Measurements from ENCODE around the gene SLFN14.
"Not testable (repeated sequence)": the region's sequence is repeated elsewhere in the genome, so short reads cannot be mapped to it uniquely, and the experiment has no call there.

SLFN14 gene

GRCh38 chr17:35557353-35557752 lies 3.3 kb downstream of the SLFN14 start:
- no peak for DNase-seq

DNA sequence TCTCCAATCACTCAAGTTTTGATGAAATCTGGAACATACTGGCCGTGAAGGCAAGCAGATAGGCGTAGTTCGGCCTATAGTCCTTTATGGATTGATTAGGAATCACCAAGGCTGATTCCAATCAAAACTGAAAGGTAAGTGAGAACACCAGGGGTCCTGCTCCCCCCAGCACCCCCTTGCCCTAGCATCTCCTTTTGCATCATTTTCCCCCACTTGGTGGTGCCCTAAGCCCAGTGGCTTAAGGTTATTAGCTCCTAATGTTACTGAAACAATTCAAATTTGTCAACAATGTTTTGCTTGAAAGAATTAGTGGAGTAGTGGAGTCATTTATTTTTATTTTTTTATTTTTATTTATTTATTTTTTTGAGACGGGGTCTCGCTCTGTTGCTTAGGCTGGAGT lies 4.9 kb downstream of the SLFN14 start:
- no peak for DNase-seq

DNA sequence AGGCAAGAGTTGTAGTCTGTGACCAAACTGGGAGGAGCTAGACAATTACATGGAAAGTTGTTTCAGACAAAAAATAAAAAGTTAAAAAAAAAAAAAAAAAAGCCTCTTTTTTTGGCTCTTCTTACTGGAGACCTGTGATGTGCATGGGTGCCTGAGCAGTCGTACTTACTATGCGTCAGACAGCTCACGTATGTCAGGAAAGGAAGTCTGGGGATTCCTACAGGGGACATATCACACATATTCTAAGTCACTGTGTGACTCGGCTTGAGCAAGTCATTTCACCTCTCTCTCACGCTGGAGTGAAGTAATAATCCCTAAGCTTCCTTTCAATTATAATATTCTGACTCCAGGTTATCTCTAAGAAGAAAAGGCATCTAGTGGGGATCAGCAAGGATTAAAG lies 6.0 kb downstream of the SLFN14 start:
- DNase-seq = no peak

DNA sequence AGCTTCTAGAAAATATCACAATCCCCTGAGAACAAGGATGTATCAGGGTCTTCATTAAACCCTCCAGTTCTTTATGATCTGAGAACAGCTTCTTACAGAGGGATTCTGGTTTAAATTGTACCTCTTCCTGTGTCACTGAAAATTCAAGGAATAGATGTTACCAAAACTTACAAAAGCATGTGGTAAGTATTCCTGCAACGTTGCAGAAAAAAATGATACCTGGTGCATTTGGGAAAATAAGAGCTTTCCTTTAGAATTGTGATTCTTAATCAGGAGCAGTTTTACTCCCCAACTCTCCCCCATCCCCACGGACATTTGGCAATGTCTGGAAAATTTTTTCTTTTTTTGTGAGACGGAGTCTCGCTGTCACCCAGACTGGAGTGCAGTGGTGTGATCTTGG lies 7.3 kb downstream of the SLFN14 start:
- no peak for DNase-seq

- no peak for DNase-seq
Observed at GRCh38 chr17:35548978-35549377, 11.6 kb downstream of the SLFN14 start.

GRCh38 chr17:35548208-35548810 lies 12.3 kb downstream of the SLFN14 start:
- no peak for DNase-seq

GRCh38 chr17:35546487-35546886 lies 14.1 kb downstream of the SLFN14 start:
- DNase-seq = no peak

GRCh38 chr17:35545150-35545549 lies 15.5 kb downstream of the SLFN14 start:
- no peak for DNase-seq

DNA sequence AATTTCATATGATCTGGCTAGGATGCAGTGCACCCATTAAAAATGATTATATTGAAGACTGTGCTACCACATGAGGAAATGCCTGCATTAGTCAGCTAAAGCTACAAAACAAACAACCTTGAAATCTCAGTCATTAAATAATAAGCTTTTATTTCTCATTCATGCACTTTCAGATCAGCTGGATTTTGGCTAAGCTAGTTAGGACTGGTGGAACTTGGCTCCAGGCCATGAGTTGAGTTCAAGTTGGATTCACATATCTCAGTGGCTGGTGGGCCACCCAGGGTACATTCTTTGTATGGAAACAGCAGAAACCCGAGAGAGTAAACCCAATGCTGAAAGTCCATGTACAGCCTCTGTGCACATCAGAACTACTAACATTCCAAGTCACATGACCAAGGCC lies 16.8 kb downstream of the SLFN14 start:
- peak; percentile 6 for DNase-seq

DNA sequence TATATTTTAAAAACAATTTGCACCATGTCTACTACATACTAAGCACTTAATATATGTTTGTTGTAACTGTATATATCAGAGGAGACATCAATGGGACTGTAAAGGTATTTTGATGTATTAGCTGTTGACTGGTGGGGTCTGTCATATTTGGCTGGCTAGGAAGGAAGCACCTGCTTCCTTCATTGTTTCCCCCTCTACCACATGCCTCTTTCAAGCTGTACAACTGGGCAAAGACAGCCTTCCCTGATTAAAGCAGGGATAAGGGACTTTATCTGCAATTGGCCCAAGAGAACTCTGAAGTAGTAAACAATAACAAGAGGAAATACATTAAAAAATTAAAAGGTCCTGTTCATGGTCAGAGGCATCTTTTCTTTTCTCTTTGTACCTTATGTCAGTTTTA lies 17.6 kb downstream of the SLFN14 start:
- no peak for DNase-seq

- no peak for DNase-seq
Observed at GRCh38 chr17:35541434-35541833, 19.2 kb downstream of the SLFN14 start.

DNA sequence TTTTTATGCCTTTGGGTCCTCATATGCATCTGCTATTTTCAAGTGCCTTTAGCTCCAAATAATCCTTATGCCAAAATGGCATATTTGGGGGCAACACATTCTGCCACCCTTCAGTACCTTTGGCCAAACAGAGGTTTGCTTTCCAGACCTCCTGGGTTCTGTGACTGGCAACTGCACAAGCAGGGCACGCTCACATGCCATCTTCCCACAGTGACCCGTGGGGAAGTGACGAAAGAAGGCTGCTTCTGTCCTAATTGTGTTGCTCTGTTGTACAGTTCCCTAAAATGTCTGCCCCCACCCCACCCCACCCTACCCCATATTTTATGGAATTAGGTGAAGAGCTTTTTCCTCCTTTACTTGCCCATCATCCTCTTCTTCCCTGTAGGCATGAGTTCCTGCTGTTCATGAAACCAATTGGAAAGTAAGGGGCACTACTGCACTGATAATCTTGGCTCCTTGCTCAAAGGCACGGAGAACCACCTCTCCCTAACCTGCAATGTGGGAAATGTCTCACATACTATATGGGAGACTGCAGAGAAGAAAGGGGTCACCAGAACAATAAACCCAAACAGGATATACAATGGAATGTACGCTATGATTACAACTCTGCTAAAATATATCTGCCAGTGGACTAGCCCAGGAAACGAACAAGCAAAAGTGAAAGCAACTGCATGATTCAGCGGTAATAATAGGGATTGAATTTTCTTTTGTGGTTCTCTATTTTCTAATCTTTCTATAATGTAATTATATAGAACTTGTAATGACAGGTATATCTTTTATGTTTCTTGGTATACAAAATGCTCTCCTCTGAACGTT lies 19.8 kb downstream of the SLFN14 start:
- peak; percentile 37 for DNase-seq

DNA sequence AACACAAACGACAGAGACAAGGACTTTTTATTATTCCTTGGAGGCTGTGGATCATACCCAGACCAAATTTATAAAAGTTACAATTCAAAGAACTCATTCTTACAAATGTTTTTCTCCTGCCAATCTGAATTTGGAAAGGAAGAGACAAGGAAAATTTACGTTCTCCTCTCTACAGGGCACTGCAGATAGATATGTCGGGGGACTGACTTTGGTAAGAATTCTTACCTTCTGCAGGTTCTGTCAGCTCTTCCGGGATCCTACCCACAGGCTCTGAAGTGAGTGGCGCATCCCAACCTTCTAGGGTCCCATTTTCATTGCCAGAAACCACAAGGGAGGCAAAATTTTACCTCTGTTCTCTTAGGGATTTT lies 21.0 kb downstream of the SLFN14 start:
- DNase-seq = no peak

DNA sequence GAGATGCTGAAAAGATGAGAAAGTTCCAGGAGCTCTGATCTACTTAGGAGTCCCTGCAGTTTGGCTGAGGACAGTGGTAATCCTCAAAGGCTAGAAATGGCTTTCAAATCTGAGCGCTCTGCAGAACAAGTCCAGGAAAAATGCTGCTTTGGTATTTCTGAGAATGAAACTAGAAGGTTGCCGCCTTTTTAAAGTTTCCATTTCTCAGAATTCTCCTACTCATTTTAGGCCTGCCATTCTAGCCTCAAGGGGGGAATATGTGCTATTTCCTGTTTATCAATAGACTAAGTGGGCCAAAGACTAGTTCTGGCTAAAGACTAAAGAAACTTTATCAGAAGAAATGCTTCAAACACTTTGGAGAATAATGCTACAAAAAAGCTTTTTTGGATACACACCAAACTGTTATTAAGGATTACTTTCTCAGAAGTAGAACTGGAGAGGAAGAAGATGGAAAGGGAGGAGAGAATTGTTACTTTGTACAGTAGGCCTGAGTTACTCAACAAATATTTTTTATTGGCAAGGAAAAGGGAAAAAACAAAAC lies 22.9 kb downstream of the SLFN14 start, which contains the start of gene SLFN12L:
Gene SLFN12L (minus strand): TSS at position 78 of the 541 bp plus-strand sequence. CDS start 15,314 bp downstream, outside the sequence.
- no peak for DNase-seq

DNA sequence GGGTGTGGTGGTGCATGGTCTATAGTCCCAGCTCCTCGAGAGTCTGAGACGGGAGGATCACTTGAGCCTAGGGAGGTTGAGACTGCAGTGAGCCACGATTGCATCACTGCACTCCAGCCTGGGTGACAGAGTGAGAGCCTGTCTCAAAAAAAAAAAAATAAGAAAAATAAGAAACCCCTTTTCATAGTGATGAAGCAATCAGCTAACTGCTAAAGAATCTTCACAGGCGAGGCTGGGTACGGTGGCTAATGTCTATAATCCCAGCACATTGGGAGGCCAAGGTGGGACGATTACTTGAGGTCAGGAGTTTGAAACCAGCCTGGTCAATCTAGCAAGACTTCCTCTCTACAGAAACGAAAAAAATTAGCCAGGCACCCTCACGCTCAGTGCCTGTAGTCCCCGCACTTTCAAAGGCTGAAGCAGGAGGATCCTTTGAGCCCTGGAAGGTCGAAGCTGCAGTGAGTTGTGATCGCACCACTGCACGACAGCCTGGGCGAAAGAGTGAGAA lies 23.9 kb downstream of the SLFN14 start:
- no peak for DNase-seq

GRCh38 chr17:35535406-35535805 lies 25.2 kb downstream of the SLFN14 start:
- DNase-seq = not testable (repeated sequence)

DNA sequence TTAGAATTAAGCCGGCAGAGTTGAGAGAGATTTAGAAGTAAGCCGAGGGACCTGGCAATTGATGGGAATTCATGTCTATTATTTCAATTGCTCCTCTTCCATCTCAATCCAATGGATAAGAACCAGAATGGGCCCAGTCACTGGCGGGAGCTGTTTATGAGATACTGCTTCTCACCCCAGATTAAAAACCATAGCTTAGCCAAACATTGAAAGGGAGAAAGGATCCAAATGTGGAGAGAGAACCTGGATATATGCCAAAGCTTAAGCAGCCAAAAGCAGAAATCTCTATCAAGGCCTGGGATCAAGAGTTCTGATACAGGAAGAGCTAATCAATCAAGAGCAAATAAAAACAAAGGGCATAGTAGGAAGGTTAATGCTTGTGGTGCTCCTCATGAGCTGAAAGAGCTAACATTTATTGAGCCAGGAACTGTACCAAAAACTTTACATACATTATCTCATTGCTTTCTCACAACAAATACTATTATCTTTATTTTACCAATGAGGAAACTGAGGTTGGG lies 26.0 kb downstream of the SLFN14 start:
- no peak for DNase-seq

GRCh38 chr17:35531160-35531559 lies 29.5 kb downstream of the SLFN14 start:
- no peak for DNase-seq

- DNase-seq = no peak
Observed at GRCh38 chr17:35529866-35530265, 30.8 kb downstream of the SLFN14 start.

DNA sequence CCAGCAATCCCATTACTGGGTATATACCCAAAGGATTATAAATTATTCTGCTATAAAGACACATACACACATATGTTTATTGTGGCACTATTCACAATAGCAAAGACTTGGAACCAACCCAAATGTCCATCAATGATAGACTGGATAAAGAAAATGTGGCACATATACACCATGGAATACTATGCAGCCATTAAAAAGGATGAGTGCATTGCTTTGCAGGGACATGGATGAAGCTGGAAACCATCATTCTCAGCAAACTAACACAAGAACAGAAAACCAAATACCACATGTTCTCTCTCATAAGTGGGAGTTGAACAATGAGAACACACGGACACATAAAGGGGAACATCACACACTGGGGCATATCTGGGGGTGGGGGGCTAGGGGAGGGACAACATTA lies 31.3 kb downstream of the SLFN14 start:
- DNase-seq = not testable (repeated sequence)

DNA sequence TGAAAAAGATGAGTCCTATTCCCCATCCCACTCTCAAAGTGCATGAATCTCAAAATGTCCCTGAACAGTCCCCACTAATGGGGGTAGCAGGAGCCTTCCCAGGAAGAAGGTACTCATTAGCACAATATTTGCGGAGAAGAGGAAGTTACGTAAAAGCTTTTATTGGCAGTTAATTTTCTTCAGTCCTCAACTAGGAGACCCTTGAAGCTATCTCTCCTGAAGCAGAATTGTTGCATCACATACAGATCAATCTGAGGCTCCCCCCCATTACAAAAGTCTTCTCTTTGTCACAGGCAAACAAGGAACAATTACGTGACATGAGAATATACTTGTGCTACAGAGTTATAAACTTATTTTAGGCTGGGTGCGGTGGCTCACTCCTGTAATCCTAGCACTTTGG lies 37.3 kb downstream of the SLFN14 start:
- DNase-seq = no peak

GRCh38 chr17:35521654-35522256 lies 38.9 kb downstream of the SLFN14 start:
- not testable (repeated sequence) for DNase-seq

DNA sequence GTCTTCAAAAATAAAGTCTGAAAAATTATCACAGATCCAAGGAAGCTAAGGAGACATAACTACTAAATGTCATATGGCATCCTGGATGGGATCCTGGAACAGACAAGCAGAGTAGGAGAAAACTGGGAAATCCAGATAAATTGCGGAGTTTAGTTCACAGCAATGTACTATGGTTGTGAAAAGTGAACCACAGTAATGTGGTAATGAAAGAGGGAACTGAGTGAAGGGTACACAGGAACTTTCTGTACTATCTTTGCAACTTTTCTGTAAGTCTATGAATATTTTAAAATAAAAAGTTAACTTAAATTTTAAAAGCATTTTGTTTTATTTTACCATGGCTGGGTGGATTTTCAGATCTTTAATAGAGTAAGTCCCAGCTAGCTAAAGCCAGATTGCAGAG lies 39.5 kb downstream of the SLFN14 start:
- DNase-seq = no peak

Measured in fibroblast of skin of back (primary cell).